GM12878 (cell line): ENCODE results near the gene QSOX1.

Experiments used
- EP300 ChIP-seq, 2 experiments: fragments of 150-350 bp in 1 of 2; IDR thresholded peaks; 2 replicates each; pipeline ENCODE4 v1.6.1; 2011 to 2012; ENCODE audit warnings: low read depth in 2 of 2, low read length in 2 of 2, borderline replicate concordance in 1 of 2, improper control_type of control experiment in 1 of 2, inconsistent platforms in 1 of 2; ENCODE audit not compliant: control insufficient read depth in 1 of 2
- FOS ChIP-seq: IDR thresholded peaks from 3 replicates; pipeline ENCODE4 v1.6.1; 2011; ENCODE audit warnings: borderline replicate concordance; ENCODE audit not compliant: insufficient read length; ENCODE audit errors: extremely low read depth
- POLR2AphosphoS5 ChIP-seq: IDR thresholded peaks from 2 replicates; pipeline ENCODE4 v1.6.1; 2011; ENCODE audit warnings: mild to moderate bottlenecking, low read length, inconsistent platforms
- SUPT20H ChIP-seq: IDR thresholded peaks from 2 replicates; pipeline ENCODE4 v1.6.1; 2011; ENCODE audit warnings: low read depth, mild to moderate bottlenecking, low read length, moderate library complexity, borderline replicate concordance; ENCODE audit not compliant: control insufficient read depth
- TARDBP ChIP-seq: IDR thresholded peaks from 2 replicates; pipeline ENCODE4 v1.6.1; 2016; ENCODE audit warnings: borderline replicate concordance
- WRNIP1 ChIP-seq: IDR thresholded peaks from 2 replicates; pipeline ENCODE4 v1.6.1; 2011; ENCODE audit warnings: low read depth, low read length, improper control_type of control experiment, borderline replicate concordance

DNA sequence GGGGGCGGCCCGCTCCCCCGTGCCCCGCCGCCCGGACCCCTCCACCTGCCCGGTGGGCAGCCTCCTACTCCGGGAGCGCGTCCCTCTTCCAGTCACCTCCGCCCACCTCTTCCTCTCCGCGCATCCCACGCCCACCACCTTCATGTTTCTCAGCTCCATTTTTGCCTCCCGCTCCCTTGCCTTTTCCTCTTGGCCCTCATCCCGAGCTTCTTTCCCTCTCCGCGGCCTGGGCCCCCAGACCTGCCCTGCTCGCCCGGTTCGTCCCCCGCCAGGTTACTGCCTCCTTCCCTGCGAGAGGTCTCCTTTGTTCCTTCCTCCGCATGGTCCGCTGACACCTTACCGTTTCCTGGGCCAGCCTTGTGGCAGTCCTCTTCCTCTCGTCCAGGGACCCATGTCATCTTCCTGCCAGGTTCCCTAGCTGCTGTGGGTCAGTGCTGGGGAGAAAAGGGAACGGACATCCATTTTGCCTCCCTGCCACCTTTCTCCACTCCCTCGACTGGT is 563 bp downstream of the QSOX1 start:
- no peak for TF ChIP-seq POLR2AphosphoS5
- TF ChIP-seq FOS = no peak
- TF ChIP-seq SUPT20H = no peak
- no peak for TF ChIP-seq EP300 (IDR thresholded peaks at IDR 0.05; ENCODE audit: borderline replicate concordance in 1 of 2, control insufficient read depth in 1 of 2, low read depth in 2 of 2, low read length in 2 of 2)
- no peak for TF ChIP-seq TARDBP
- TF ChIP-seq WRNIP1 = no peak
